Fibroblast of skin of left quadriceps (primary cell): ENCODE results near the gene GNG7.
"Not testable (repeated sequence)": the region's sequence is repeated elsewhere in the genome, so short reads cannot be mapped to it uniquely, and the experiment has no call there.

Experiments used
- DNase-seq, 2 experiments: peaks; one replicate each; pipeline ENCODE4 v3.0.0-alpha.2; 2013; ENCODE audit warnings: low read depth in 2 of 2

Gene GNG7

GRCh38 chr19:2726904-2727639, 24.6 kb upstream of the GNG7 start:
- no peak for DNase-seq

GRCh38 chr19:2726160-2726855, 23.8 kb upstream of the GNG7 start:
- no peak for DNase-seq

- DNase-seq, result no peak
Measured at GRCh38 chr19:2724148-2724557, 21.7 kb upstream of the GNG7 start.

GRCh38 chr19:2723747-2724146, 21.3 kb upstream of the GNG7 start:
- no peak for DNase-seq

- no peak for DNase-seq
Measured at GRCh38 chr19:2723345-2723715, 20.8 kb upstream of the GNG7 start.

GRCh38 chr19:2722541-2723344, 20.2 kb upstream of the GNG7 start:
- no peak for DNase-seq

- DNase-seq, result no peak
Measured at GRCh38 chr19:2721570-2722540, 19.4 kb upstream of the GNG7 start.

GRCh38 chr19:2720777-2721569, 18.5 kb upstream of the GNG7 start, which contains the start of gene DIRAS1:
TSS of gene DIRAS1 (minus strand) at chr19:2721372. CDS start at chr19:2717806, 3,566 bp downstream.
- DNase-seq, result no peak

GRCh38 chr19:2719920-2720776, 17.7 kb upstream of the GNG7 start:
- no peak for DNase-seq

GRCh38 chr19:2719232-2719735, 16.8 kb upstream of the GNG7 start:
- DNase-seq, result no peak

- no peak for DNase-seq
Measured at GRCh38 chr19:2717638-2718541, 15.4 kb upstream of the GNG7 start.

- no peak for DNase-seq
Measured at GRCh38 chr19:2716722-2717637, 14.5 kb upstream of the GNG7 start.

- no peak for DNase-seq
Measured at GRCh38 chr19:2716275-2716650, 13.8 kb upstream of the GNG7 start.

- no peak for DNase-seq
Measured at GRCh38 chr19:2715470-2716274, 13.2 kb upstream of the GNG7 start.

- DNase-seq, result no peak
Measured at GRCh38 chr19:2714531-2715269, 12.2 kb upstream of the GNG7 start.

- not testable (repeated sequence) for DNase-seq
Measured at GRCh38 chr19:2714102-2714501, 11.6 kb upstream of the GNG7 start.
